Gastroesophageal sphincter (tissue), 3 donors: ENCODE results near the gene HNRNPD.

ENCODE experiments used
- CTCF ChIP-seq, 4 experiments: fragments of 200-600 bp in 2 of 4; fragments of 450-650 bp in 2 of 4; sonication (generic) in 1 of 4; IDR thresholded peaks; one replicate each; pipeline ENCODE4 v1.5.1; 2017 to 2019; ENCODE audit warnings: antibody characterized with exemption in 4 of 4, mild to moderate bottlenecking in 2 of 4, moderate library complexity in 2 of 4
- POLR2A ChIP-seq, 2 donors: fragments of 450-650 bp; IDR thresholded peaks; one replicate each; pipeline ENCODE4 v1.6.1; 2017; ENCODE audit warnings: antibody characterized with exemption in 2 of 2, mild to moderate bottlenecking in 2 of 2, moderate library complexity in 1 of 2

GRCh38 chr4:82360298-82361177 lies 13.3 kb downstream of the HNRNPD start:
- TF ChIP-seq POLR2A (IDR thresholded peaks at IDR 0.05) = no peak
- peak; percentile 41 to 76 (median 56) for TF ChIP-seq CTCF (IDR thresholded peaks at IDR 0.05)
